ENCODE data around the gene CCDC92. TPM values are rescaled to one million over a fixed set of nuclear protein-coding genes. Genes with fewer than 3 reads are reported as not detected.

CCDC92 gene
- total RNA-seq, 3 donors from 2014 or later: 7.2 to 8.9 (median 8.6) TPM

- no peak overlapping the region for H3K4me3 Mint-ChIP-seq
- ATAC-seq (no peak), DNase-seq (no peak)
- peaks cover 6% of the 10 kb centered on the region for H3K4me1 Mint-ChIP-seq (ENCODE audit: low read depth)
- peaks cover 9% of the 10 kb centered on the region for H3K27me3 Mint-ChIP-seq (ENCODE audit: low read depth)
- H3K9me3 Mint-ChIP-seq: no peaks in the 10 kb centered on the region
- no peaks in the 10 kb centered on the region for H3K36me3 Mint-ChIP-seq (ENCODE audit: insufficient read depth)
Measured at GRCh38 chr12:123898673-123899072, 74.0 kb downstream of the CCDC92 start.

GRCh38 chr12:123897221-123897620, 75.4 kb downstream of the CCDC92 start:
- ATAC-seq (no peak), DNase-seq (no peak)
- Mint-ChIP-seq H3K36me3 (ENCODE audit: insufficient read depth) (no peaks in the 10 kb centered on the region), H3K4me1 (ENCODE audit: low read depth) (peaks cover 6% of the 10 kb centered on the region), H3K9me3 (no peaks in the 10 kb centered on the region), H3K4me3 (no peak overlapping the region), H3K27me3 (ENCODE audit: low read depth) (peaks cover 11% of the 10 kb centered on the region)

GRCh38 chr12:123896767-123897166, 75.9 kb downstream of the CCDC92 start:
- Mint-ChIP-seq H3K9me3 (no peaks in the 10 kb centered on the region), H3K4me3 (no peak overlapping the region), H3K4me1 (ENCODE audit: low read depth) (peaks cover 5% of the 10 kb centered on the region), H3K27me3 (ENCODE audit: low read depth) (peaks cover 11% of the 10 kb centered on the region), H3K36me3 (ENCODE audit: insufficient read depth) (no peaks in the 10 kb centered on the region)
- no peak for DNase-seq
- no peak for ATAC-seq

GRCh38 chr12:123895451-123895850, 77.2 kb downstream of the CCDC92 start:
- ATAC-seq (no peak), DNase-seq (no peak)
- Mint-ChIP-seq H3K4me3 (no peak overlapping the region), H3K4me1 (ENCODE audit: low read depth) (no peaks in the 10 kb centered on the region), H3K9me3 (no peaks in the 10 kb centered on the region), H3K36me3 (ENCODE audit: insufficient read depth) (no peaks in the 10 kb centered on the region), H3K27me3 (ENCODE audit: low read depth) (peaks cover 15% of the 10 kb centered on the region)

- DNase-seq (no peak), ATAC-seq (no peak)
- peaks cover 16% of the 10 kb centered on the region for H3K27me3 Mint-ChIP-seq (ENCODE audit: low read depth)
- no peaks in the 10 kb centered on the region for H3K9me3 Mint-ChIP-seq
- no peak overlapping the region for H3K4me3 Mint-ChIP-seq
- no peaks in the 10 kb centered on the region for H3K4me1 Mint-ChIP-seq (ENCODE audit: low read depth)
- H3K36me3 Mint-ChIP-seq (ENCODE audit: insufficient read depth): no peaks in the 10 kb centered on the region
Measured at GRCh38 chr12:123894823-123895345, 77.7 kb downstream of the CCDC92 start.

GRCh38 chr12:123893276-123893675, 79.4 kb downstream of the CCDC92 start:
- Mint-ChIP-seq H3K27me3 (ENCODE audit: low read depth) (peaks cover 18% of the 10 kb centered on the region), H3K9me3 (no peaks in the 10 kb centered on the region), H3K4me1 (ENCODE audit: low read depth) (no peaks in the 10 kb centered on the region), H3K36me3 (ENCODE audit: insufficient read depth) (no peaks in the 10 kb centered on the region), H3K4me3 (no peak overlapping the region)
- DNase-seq (no peak), ATAC-seq (no peak)

DNA sequence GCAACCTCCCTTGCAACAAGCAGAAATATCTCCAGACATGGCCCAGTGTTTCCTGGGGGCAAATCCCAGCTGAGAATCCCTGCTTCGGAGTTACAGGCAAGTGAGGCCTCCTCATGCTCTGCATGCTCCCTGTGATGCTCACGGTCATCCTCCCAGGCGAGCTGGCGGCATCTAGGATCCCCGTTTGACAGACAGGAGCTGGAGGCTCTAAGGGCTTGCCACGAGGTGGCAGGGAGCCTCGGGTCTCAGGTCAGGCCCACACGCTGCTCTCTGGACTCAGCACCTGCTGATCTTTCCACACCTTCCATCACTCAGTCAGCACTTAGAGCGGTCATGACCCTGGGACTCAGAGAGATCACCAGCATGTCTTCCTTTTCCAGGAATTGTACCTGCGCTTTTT, 79.8 kb downstream of the CCDC92 start:
- no peak overlapping the region for H3K4me3 Mint-ChIP-seq
- DNase-seq (no peak), ATAC-seq (no peak)
- no peaks in the 10 kb centered on the region for H3K9me3 Mint-ChIP-seq
- H3K4me1 Mint-ChIP-seq (ENCODE audit: low read depth): no peaks in the 10 kb centered on the region
- H3K36me3 Mint-ChIP-seq (ENCODE audit: insufficient read depth): no peaks in the 10 kb centered on the region
- H3K27me3 Mint-ChIP-seq (ENCODE audit: low read depth): peaks cover 18% of the 10 kb centered on the region

DNA sequence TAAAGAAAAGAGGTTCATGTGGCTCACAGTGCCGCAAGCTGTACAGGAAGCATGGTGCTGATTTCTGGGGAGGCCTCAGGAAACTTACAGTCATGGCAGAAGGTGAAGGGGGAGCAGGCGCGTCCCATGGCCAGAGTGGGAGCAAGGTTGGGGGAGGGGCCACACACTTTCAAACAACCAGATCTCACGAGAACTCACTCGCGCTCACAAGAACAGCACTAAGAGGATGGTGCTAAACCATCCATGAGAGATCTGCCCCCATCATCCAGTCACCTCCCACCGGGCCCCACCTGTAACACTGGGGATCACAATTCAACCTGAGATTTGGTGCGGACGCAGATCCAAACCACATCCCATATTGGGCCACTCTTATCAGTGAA, 80.5 kb downstream of the CCDC92 start:
- Mint-ChIP-seq H3K36me3 (ENCODE audit: insufficient read depth) (no peaks in the 10 kb centered on the region), H3K4me3 (no peak overlapping the region), H3K27me3 (ENCODE audit: low read depth) (peaks cover 18% of the 10 kb centered on the region), H3K4me1 (ENCODE audit: low read depth) (no peaks in the 10 kb centered on the region), H3K9me3 (no peaks in the 10 kb centered on the region)
- DNase-seq: no peak
- no peak for ATAC-seq

- no peaks in the 10 kb centered on the region for H3K9me3 Mint-ChIP-seq
- H3K4me3 Mint-ChIP-seq: no peak overlapping the region
- ATAC-seq (no peak), DNase-seq (no peak)
- H3K4me1 Mint-ChIP-seq (ENCODE audit: low read depth): no peaks in the 10 kb centered on the region
- H3K36me3 Mint-ChIP-seq (ENCODE audit: insufficient read depth): no peaks in the 10 kb centered on the region
- H3K27me3 Mint-ChIP-seq (ENCODE audit: low read depth): peaks cover 18% of the 10 kb centered on the region
Measured at GRCh38 chr12:123891516-123892179, 81.0 kb downstream of the CCDC92 start.

DNA sequence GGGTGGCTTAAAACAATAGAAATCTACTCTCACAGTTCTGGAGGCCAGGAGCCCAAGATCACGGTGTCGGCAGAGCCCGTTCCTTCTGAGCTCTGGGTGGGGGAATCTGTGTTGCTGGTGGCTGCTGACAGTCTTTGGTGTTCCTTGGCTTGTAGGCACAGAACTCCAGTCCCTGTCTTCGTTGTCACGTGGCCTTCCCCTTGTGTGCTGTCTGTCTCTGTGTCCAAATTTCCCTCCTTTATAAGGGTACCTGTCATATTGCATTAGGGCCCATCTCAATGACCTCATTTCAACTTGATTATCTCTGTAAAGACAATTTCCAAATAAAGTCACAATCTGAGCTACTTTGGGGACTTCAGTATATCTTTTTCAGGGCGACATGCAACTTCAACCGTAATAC, 81.6 kb downstream of the CCDC92 start:
- Mint-ChIP-seq H3K9me3 (no peaks in the 10 kb centered on the region), H3K4me3 (no peak overlapping the region), H3K36me3 (ENCODE audit: insufficient read depth) (no peaks in the 10 kb centered on the region), H3K4me1 (ENCODE audit: low read depth) (no peaks in the 10 kb centered on the region), H3K27me3 (ENCODE audit: low read depth) (peaks cover 20% of the 10 kb centered on the region)
- DNase-seq (no peak), ATAC-seq (no peak)

GRCh38 chr12:123890536-123890902, 82.1 kb downstream of the CCDC92 start:
- Mint-ChIP-seq H3K4me1 (ENCODE audit: low read depth) (no peaks in the 10 kb centered on the region), H3K4me3 (no peak overlapping the region), H3K36me3 (ENCODE audit: insufficient read depth) (no peaks in the 10 kb centered on the region), H3K9me3 (no peaks in the 10 kb centered on the region), H3K27me3 (ENCODE audit: low read depth) (peaks cover 21% of the 10 kb centered on the region)
- ATAC-seq (no peak), DNase-seq (no peak)

- no peaks in the 10 kb centered on the region for H3K4me1 Mint-ChIP-seq (ENCODE audit: low read depth)
- DNase-seq: no peak
- H3K4me3 Mint-ChIP-seq: no peak overlapping the region
- H3K9me3 Mint-ChIP-seq: no peaks in the 10 kb centered on the region
- ATAC-seq: no peak
- H3K27me3 Mint-ChIP-seq (ENCODE audit: low read depth): peaks cover 21% of the 10 kb centered on the region
- H3K36me3 Mint-ChIP-seq (ENCODE audit: insufficient read depth): no peaks in the 10 kb centered on the region
Measured at GRCh38 chr12:123889848-123890535, 82.6 kb downstream of the CCDC92 start.

GRCh38 chr12:123888989-123889388, 83.6 kb downstream of the CCDC92 start:
- no peak for ATAC-seq
- Mint-ChIP-seq H3K27me3 (ENCODE audit: low read depth) (peaks cover 16% of the 10 kb centered on the region), H3K4me3 (no peak overlapping the region), H3K4me1 (ENCODE audit: low read depth) (no peaks in the 10 kb centered on the region), H3K36me3 (ENCODE audit: insufficient read depth) (no peaks in the 10 kb centered on the region), H3K9me3 (no peaks in the 10 kb centered on the region)
- no peak for DNase-seq

DNA sequence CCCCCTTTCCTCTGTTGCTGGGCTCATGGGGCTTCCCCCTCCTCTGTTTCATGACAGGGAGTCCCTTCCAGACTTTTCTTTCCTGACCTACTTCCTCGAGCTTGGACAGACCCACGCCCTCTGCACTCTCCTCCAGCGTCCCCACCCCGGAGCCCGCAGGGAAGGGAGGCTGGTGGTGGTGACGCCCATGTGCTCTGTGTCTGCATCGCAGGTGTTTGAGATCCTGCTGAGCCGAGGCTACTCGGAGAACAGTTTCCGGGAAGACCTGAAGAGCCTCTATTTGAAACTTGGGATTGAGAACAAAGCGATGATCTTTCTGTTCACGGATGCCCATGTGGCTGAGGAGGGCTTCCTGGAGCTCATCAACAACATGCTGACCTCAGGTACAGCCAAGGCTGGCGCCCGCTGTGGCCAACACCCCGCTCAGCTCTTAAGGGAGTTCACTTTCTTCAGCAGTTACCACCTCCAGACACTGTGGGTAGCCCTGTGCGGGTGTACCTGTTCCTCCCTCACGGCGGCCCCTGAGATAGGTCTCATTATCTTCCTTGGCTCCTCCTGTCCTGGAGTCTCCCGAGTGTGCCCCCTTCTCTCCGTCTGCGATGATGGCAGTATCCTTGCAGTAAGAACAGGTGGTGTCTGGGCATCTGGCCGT, 85.6 kb downstream of the CCDC92 start:
- Mint-ChIP-seq H3K4me3 (no peak overlapping the region), H3K27me3 (ENCODE audit: low read depth) (peaks cover 22% of the 10 kb centered on the region)

DNA sequence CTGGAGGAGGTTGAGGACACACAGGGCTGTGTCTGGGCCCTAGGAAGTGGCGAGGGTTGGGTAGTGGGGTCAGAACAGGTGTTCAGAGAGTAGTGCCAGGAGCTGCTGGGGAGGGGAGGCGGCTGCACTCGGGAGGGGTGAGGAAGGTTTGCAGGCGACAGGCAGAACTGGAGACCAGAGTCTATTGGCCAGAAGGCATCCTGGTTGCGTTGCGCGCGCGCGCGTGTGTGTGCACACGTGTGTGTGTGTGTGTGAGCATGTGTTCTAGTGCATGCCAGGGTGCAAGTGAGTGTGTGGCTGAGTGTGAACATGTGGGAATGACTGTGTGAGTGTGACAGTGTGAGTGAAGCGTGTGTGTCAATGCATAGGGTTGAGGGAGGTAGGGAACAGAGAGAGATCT, 86.4 kb downstream of the CCDC92 start:
- Mint-ChIP-seq H3K9me3 (no peaks in the 10 kb centered on the region), H3K4me1 (ENCODE audit: low read depth) (no peaks in the 10 kb centered on the region), H3K27me3 (ENCODE audit: low read depth) (peaks cover 20% of the 10 kb centered on the region), H3K36me3 (ENCODE audit: insufficient read depth) (no peaks in the 10 kb centered on the region), H3K4me3 (no peak overlapping the region)
- no peak for ATAC-seq
- DNase-seq: no peak

More for the DNA sequence above, 85.6 kb downstream of the CCDC92 start:
- Mint-ChIP-seq H3K9me3 (no peaks in the 10 kb centered on the region), H3K36me3 (ENCODE audit: insufficient read depth) (no peaks in the 10 kb centered on the region), H3K4me1 (ENCODE audit: low read depth) (no peaks in the 10 kb centered on the region)
- ATAC-seq (no peak), DNase-seq (no peak)

Data from activated T-cell treated with anti-CD3 and anti-CD28 coated beads, Interleukin-2, amount 50 U/mL, for 4 hours (primary cell).